Amniotic epithelial cell (primary cell): ENCODE data around the gene PIH1D1.

Experiments used
- DNase-seq: peaks from one replicate; pipeline ENCODE4 v3.0.0-alpha.2; 2010; ENCODE audit warnings: low read depth

The PIH1D1 gene

DNA sequence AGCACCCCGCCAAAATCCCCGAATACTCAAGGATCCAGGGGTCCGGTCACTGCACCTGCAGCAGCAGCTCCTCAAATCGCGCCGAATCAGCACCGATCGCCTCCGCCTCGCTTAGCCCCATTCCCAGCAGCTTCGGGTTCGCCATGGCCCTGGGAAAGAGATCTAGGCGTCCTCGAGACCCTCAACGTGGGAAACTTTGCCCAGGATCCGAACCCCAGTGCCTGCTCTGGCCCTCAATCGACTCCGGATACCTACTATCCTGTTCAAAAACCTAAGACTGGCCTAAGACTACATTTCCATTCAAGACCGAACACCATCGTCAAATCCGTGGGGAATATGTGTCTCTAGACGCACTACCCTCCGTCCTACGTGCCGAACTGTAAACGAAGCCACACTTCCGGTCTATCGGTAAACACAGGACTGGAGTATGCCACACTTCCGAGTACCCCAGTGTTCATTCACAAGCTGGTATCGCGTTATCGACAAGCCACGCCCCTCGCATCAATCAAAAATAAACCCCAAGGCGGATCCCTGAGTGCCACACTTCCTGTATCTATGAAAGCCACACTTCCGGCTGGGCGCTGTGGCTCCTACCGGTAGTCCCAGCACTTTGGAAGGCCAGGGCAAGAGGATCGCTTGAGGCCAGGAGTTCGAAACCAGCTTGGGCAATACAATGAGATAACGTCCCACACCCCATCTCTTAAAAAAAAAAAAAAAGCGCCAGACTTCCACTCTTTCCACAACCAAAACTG, at the start of gene PIH1D1:
Gene PIH1D1 (minus strand): TSS at position 385 of the 752 bp plus-strand sequence. CDS start 240 bp downstream, at position 145.
- peak; percentile 99 for DNase-seq

GRCh38 chr19:49499030-49499670, 47.5 kb upstream of the PIH1D1 start:
- no peak for DNase-seq

- DNase-seq, result no peak
Observed at GRCh38 chr19:49498475-49498874, 46.9 kb upstream of the PIH1D1 start.

GRCh38 chr19:49497789-49498103, 46.1 kb upstream of the PIH1D1 start:
- no peak for DNase-seq

- peak; percentile 48 for DNase-seq
Observed at GRCh38 chr19:49497047-49497788, 45.6 kb upstream of the PIH1D1 start.

GRCh38 chr19:49496574-49497008, 45.0 kb upstream of the PIH1D1 start:
- no peak for DNase-seq

- no peak for DNase-seq
Observed at GRCh38 chr19:49492573-49493405, 41.2 kb upstream of the PIH1D1 start.

GRCh38 chr19:49491804-49492572, 40.4 kb upstream of the PIH1D1 start:
- DNase-seq, result no peak

GRCh38 chr19:49491030-49491803, 39.6 kb upstream of the PIH1D1 start:
- no peak for DNase-seq

DNA sequence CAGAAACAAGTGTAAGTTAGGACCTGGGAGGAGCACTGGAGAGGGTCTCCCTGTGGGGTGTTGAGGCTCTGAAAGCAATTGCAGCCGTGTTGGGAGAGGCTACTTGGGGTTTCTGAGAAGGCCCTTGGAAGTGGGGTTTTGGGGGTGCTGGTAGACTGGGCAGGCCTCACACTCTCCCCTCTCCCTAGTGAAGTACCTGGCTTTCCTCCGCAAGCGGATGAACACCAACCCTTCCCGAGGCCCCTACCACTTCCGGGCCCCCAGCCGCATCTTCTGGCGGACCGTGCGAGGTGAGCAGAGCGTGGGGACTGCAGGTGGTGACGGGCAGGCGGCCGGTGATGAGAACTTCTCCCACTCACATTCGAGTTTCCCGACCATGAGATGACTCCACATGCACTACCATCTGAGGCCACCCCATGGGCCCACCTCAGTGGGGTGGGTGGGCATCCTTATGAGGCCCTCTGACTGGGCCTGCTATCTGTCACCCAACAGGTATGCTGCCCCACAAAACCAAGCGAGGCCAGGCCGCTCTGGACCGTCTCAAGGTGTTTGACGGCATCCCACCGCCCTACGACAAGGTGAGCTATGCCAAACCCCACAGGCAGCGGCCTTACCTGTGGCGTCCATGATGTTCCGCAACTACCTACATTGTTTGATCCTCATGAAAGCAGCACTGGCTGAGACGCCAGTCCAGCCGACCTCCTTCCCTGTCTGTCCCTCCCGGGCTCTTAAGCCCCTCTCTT, 38.8 kb upstream of the PIH1D1 start:
- no peak for DNase-seq

DNA sequence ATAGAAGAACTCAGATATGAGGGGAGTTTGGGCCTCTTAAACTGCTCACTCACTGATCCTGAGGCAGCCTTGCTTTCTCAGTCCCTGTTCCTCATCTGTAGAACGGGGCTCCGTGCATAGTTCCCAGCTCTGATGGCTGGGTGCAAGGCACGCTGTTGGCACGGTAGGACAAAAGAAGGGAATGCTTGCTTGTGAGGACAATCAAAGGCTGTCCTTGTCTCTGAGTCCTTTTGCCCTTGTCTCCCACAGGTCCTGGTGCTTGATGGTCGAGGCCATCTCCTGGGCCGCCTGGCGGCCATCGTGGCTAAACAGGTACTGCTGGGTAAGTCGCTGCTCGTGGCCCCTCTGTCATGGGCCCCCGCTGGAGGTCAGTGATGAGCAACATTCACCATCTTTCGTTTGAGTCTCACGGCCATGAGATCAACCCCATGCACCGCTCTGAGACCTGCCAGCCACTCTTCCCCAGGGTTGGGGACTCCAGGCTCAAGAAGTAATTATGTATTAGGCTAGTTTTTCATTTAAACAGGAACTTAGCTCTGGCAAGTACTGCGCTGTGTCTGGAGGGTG, 38.1 kb upstream of the PIH1D1 start:
- DNase-seq, result no peak

GRCh38 chr19:49488863-49489537, 37.4 kb upstream of the PIH1D1 start:
- DNase-seq, result no peak

DNA sequence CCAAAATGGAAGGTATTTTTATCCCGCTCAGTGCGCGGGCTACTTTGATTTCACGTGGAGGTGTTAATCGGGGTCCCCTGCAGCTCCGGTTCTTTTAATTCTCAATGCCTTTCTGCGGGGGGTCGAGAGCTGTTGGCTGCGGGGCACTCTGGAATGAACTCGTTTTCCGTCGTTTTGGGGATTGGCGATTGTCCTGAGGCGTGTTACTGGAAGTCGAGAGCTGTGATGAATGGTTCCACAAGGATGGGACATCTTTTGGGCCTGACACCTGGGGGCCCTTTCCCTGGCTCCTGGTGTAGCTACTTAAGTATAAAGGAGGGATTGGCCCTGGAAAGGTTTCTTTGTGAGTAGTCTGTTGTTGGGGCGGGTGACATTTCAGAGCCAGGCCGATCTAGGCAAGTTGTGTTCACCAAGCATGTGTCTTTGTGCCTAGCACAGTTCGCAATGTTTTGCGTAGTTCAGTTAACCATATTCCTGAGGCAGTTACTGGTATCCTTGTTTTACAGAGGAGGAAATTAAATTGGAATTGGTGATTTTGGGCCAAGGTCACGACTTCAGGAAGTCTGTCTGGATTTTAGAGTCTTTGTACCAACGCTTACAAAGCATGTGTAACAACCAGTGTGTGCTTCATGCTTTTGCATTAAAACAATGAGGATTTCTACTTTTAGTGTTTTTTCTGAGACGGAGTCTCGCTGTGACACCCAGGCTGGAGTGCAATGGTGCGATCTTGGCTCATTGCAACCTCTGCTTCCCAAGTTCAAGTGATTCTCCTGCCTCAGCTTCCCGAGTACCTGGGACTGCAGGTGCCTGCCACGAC, 36.6 kb upstream of the PIH1D1 start:
- no peak for DNase-seq

GRCh38 chr19:49487277-49488045, 35.8 kb upstream of the PIH1D1 start, which contains the start of gene RPL13A:
TSS of gene RPL13A (plus strand) at chr19:49487608. CDS start at chr19:49487630, 22 bp downstream.
- DNase-seq, result peak; percentile 97

DNA sequence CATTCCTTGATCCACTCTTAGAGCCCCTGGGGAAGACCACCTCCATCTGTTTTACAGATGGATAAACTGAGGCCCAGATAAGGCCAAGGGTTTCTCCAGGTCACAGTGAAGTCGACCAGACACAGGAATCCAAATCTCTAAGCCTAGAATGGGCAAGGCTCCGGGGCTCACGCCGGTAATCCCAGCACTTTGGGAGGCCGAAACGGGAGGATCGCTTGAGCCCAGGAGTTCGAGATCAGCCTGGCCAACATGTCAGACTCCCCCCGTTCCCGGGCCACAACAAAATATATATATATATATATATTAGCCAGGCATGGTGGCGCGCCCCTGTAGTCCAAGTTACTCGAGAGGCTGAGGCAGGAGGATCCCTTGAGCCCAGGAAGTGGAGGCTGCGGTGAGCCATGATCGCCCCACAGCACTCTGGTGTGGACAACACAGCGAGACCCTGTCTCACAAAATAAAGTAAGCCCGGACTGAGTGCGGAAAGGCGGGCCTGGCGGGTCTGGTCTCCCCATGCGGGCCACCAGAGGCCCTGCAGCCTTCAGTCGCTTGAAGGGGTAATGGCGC, 35.2 kb upstream of the PIH1D1 start:
- no peak for DNase-seq

DNA sequence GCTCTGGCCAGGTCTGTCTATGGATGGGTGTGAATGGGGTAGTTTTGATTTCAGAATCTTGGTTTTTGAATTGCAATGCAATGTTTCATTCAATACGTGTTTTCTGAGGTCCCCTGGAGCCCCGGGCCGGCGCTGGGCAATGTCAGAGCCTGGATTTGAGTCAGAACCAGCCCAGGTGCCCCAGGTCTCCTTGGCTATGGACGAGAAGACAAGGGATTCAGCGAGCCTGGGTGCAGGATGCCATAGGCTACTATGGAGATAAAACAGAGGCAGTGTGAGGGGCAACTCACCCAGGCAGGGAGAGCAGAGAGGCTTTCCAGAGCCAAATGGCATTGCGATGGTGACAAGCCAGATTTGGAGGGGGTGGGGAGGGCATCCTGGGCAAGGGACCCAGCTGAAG, 34.6 kb upstream of the PIH1D1 start:
- no peak for DNase-seq
